AG04449 (cell line): ENCODE measurements around the gene CSH1.
"Not testable (repeated sequence)": the region's sequence is repeated elsewhere in the genome, so short reads cannot be mapped to it uniquely, and the experiment has no call there.

Source experiments
- CTCF ChIA-PET: fragments of 350-600 bp; formaldehyde crosslinking; extraction: SDS; loops from one replicate; lab custom pipeline; 2021; ENCODE audit warnings: antibody characterized with exemption; lab: Yijun Ruan, JAX
- POLR2A ChIA-PET: fragments of 400-600, 350-600 bp; formaldehyde crosslinking; extraction: SDS; loops from one replicate; lab custom pipeline; 2020; ENCODE audit warnings: antibody characterized with exemption, inconsistent platforms; lab: Yijun Ruan, JAX
- DNase-seq: peaks from one replicate; pipeline ENCODE4 v3.0.0-alpha.2; 2010; ENCODE audit warnings: low read depth, low spot score
- H3K4me3 ChIP-seq: 2 replicates; pipeline ENCODE4 v1.5.1; 2011; ENCODE audit warnings: low read depth, mild to moderate bottlenecking, control low read depth, low read length
- TF ChIP-seq, protein P1 (sequence below): IDR thresholded peaks from one replicate; pipeline ENCODE4 v1.5.1; 2011; ENCODE audit warnings: mild to moderate bottlenecking, moderate library complexity, low read length, control low read depth, inconsistent platforms; ENCODE audit not compliant: insufficient read depth; ENCODE audit errors: missing control alignments

CSH1 gene

GRCh38 chr17:63889026-63889848 is 7.1 kb downstream of the CSH1 start:
- H3K4me3 ChIP-seq, DNase-seq: not testable (repeated sequence)
- ChIA-PET POLR2A (interaction anchor here (0.6 kb wide), 1 partner anchor 243 kb away, joined by 3 read pairs; no protein-coding TSS in a partner anchor), CTCF (interaction anchor here (0.7 to 6.6 kb wide), 23 partner anchors 7 to 244 kb away, joined by 3 to 63 read pairs (median 4); partner anchors contain the start of genes GH2, ICAM2 and PRR29)
- TF ChIP-seq, protein P1, sequence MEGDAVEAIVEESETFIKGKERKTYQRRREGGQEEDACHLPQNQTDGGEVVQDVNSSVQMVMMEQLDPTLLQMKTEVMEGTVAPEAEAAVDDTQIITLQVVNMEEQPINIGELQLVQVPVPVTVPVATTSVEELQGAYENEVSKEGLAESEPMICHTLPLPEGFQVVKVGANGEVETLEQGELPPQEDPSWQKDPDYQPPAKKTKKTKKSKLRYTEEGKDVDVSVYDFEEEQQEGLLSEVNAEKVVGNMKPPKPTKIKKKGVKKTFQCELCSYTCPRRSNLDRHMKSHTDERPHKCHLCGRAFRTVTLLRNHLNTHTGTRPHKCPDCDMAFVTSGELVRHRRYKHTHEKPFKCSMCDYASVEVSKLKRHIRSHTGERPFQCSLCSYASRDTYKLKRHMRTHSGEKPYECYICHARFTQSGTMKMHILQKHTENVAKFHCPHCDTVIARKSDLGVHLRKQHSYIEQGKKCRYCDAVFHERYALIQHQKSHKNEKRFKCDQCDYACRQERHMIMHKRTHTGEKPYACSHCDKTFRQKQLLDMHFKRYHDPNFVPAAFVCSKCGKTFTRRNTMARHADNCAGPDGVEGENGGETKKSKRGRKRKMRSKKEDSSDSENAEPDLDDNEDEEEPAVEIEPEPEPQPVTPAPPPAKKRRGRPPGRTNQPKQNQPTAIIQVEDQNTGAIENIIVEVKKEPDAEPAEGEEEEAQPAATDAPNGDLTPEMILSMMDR = peak; percentile 48

DNA sequence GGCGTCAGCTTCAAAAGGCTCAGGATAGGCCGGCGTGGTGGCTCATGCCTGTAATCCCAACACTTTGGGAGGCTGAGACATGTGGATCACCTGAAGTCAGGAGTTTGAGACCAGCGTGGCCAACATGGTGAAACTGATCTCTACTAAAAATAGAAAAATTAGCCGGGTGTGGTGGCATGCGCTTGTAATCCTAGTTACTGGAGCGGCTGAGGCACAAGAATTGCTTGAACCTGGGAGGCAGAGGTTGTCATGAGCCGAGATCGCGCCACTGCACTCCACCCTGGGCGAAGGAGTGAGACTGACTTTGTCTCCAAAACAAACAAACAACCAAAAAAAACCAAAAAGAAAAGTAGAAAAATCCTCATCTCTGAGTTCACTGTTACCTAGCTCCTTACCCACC is 11.3 kb downstream of the CSH1 start:
- POLR2A ChIA-PET, DNase-seq, H3K4me3 ChIP-seq: not testable (repeated sequence)
- CTCF ChIA-PET = interaction anchor here (1.0 kb wide), 1 partner anchor 139 kb away, joined by 3 read pairs; no protein-coding TSS in a partner anchor

DNA sequence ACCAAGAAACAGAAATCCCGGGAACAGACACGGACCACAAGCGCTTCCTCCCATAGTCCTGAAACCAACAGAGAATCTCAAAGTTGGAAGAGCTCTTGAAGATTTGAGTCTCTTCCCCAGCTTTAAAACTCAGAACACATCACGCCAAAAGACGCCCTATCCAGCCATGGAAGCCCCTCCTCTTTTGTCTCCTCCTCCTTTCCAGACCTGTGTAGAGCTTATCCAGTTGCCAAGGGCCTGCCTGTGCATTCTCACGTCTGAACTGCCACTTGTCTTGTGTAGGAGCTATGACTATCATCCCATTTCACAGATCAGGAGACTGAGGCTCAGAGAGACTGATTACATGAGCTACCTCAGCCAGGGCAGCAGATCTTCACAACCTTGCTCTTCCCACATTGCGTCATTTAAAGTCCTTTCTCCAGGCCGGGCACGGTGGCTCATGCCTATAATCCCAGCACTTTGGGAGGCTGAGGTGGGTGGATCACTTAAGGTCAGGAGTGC is 13.7 kb downstream of the CSH1 start:
- CTCF ChIA-PET = interaction anchor here (0.6 to 4.1 kb wide), 9 partner anchors 8 to 34 kb away, joined by 3 to 22 read pairs (median 6); partner anchors contain the start of gene CSHL1
- POLR2A ChIA-PET, DNase-seq, H3K4me3 ChIP-seq: not testable (repeated sequence)

DNA sequence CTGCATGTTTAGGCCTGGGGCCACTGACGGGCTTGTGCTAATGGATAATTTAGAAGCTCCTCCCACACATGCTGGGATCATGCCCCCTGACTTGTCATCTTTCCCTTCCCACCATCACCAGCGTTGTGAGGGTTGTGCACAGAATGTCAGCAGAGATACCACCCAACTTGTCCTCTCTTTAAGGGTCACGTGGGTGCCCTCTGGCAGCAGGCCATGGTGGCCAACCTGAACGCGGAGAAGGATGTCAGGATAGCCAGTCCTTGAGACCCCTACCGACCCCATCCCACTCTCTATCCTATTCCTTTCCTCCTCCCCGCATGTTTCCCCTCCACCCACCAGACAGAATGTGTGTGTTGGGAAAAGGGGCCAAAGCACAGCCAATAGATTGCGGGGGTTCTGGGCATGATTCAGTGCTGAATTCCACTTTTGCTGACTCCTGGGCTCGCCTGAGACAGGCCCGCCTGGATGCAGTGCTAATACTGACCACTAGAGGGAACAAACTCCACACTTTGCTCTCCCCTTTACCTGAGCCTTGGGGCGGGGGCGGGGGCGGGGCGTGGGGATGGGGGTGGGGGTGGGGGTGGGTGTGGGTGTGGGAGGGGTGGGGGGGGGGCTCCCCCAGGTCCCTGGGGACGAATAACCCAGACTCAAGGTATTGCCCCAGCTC is 14.3 kb downstream of the CSH1 start, which contains the start of gene GH2:
TSS of gene GH2 (minus strand) at position 10 of the 667 bp plus-strand sequence. CDS start 143 bp downstream, outside the sequence.
- ChIA-PET CTCF (interaction anchor here (0.6 to 4.1 kb wide), 10 partner anchors 10 to 400 kb away, joined by 3 to 22 read pairs (median 8); partner anchors contain the start of gene CSHL1), POLR2A (no interaction called here)
- TF ChIP-seq, protein P1 = peak; percentile 58
- DNase-seq = no peak
- H3K4me3 ChIP-seq = no peak within 1 kb of the TSS

- POLR2A ChIA-PET, H3K4me3 ChIP-seq, DNase-seq: not testable (repeated sequence)
- CTCF ChIA-PET = interaction anchor here (0.9 to 4.1 kb wide), 7 partner anchors 10 to 401 kb away, joined by 4 to 22 read pairs (median 12); no protein-coding TSS in a partner anchor
These were observed 15.0 kb downstream of the CSH1 start for GRCh38 chr17:63881337-63881736.

DNA sequence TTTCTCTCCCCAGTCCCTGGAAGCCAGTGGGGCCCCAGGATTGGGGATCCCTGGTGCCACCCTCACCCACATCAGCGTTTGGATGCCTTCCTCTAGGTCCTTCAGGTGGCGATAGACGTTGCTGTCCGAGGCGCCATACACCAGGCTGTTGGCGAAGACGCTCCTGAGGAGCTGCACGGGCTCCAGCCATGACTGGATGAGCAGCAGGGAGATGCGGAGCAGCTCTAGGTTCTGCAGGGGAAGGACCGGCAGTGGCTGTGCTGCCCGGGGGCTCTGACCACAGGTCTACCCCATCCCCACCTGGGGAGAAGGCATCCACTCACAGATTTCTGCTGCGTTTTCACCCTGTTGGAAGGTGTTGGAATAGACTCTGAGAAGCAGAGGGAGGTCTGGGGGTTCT is 15.7 kb downstream of the CSH1 start:
- no peak overlapping the region for H3K4me3 ChIP-seq
- TF ChIP-seq, protein P1 = no peak
- CTCF ChIA-PET = interaction anchor here (0.9 to 4.1 kb wide), 6 partner anchors 11 to 401 kb away, joined by 4 to 22 read pairs (median 13); no protein-coding TSS in a partner anchor
- POLR2A ChIA-PET = no interaction called here
- DNase-seq = no peak

DNA sequence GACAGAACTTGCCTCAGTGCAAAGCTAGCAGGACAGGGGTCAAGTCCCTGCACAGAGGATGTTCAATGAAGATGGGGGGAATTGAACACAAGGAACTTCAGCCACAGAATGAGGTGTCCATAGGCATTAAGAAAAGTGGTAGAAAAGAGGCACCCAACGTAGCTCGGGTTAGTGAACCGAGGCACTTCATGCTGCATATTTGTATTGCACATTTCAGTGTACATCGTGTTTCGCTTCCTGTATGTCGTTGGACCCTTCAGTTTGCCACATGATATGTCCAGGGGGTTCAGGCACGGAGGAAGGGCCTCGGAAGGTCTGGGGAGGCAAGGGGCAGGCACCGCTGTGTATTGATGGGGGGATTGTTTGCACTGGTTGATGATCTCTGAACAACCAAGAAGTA is 18.0 kb downstream of the CSH1 start:
- POLR2A ChIA-PET, DNase-seq, H3K4me3 ChIP-seq: not testable (repeated sequence)
- CTCF ChIA-PET = interaction anchor here (0.8 to 3.1 kb wide), 7 partner anchors 10 to 27 kb away, joined by 3 to 16 read pairs (median 3); no protein-coding TSS in a partner anchor

GRCh38 chr17:63874693-63875092 is 21.7 kb downstream of the CSH1 start:
- DNase-seq, POLR2A ChIA-PET, H3K4me3 ChIP-seq: not testable (repeated sequence)
- CTCF ChIA-PET = interaction anchor here (1.0 to 2.0 kb wide), 4 partner anchors 9 to 28 kb away, joined by 3 to 8 read pairs (median 3); no protein-coding TSS in a partner anchor

- POLR2A ChIA-PET, DNase-seq, H3K4me3 ChIP-seq: not testable (repeated sequence)
- CTCF ChIA-PET = interaction anchor here (1.0 to 2.0 kb wide), 4 partner anchors 8 to 27 kb away, joined by 3 to 8 read pairs (median 3); no protein-coding TSS in a partner anchor
These were observed 22.2 kb downstream of the CSH1 start for GRCh38 chr17:63874061-63874626.

GRCh38 chr17:63873577-63873976 is 22.8 kb downstream of the CSH1 start, which contains the start of gene CSH2:
Gene CSH2, minus strand, starts transcription at chr17:63873677. Its CDS starts 63 bp downstream, at chr17:63873614.
- H3K4me3 ChIP-seq, DNase-seq, POLR2A ChIA-PET: not testable (repeated sequence)
- CTCF ChIA-PET = interaction anchor here (1.3 to 2.0 kb wide), 3 partner anchors 8 to 26 kb away, joined by 3 to 8 read pairs (median 3); no protein-coding TSS in a partner anchor

DNA sequence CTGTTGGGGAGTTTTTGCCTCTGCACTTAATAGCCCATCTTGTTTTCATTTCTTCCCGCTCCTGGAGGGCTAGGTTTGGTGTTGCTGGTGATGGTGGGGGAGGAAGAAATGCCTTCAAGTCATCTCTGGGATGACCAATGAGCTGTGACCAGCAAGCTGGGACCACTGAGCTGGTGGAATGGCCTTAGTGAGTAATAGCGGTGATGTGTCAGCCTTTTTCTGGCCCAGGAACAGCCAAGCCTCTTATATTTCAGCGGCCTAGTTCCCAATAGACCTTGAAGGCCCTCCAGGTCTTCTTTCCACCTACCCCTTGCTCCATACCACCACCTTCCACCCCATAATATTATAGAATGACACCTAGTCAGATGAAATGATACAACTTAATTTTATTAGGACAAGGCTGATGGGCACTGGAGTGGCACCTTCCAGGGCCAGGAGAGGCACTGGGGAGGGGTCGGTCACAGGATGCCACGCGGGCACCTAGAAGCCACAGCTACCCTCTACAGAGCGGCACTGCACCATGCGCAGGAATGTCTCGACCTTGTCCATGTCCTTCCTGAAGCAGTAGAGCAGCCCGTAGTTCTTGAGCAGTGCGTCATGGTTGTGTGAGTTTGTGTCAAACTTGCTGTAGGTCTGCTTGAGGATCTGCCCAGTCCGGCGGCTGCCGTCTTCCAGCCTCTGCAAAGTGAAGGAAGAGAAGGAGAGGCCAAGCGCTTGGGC is 24.6 kb downstream of the CSH1 start:
- H3K4me3 ChIP-seq, CTCF ChIA-PET, POLR2A ChIA-PET, DNase-seq: not testable (repeated sequence)
